NCI-H524 (cell line): ENCODE results near the gene WDR26.
"Not testable (repeated sequence)": the region's sequence is repeated elsewhere in the genome, so short reads cannot be mapped to it uniquely, and the experiment has no call there.

Source experiments
- DNase-seq, 2 experiments: peaks; one replicate each; lab custom pipeline; 2025; lab: John Stamatoyannopoulos, UW

The WDR26 gene

DNA sequence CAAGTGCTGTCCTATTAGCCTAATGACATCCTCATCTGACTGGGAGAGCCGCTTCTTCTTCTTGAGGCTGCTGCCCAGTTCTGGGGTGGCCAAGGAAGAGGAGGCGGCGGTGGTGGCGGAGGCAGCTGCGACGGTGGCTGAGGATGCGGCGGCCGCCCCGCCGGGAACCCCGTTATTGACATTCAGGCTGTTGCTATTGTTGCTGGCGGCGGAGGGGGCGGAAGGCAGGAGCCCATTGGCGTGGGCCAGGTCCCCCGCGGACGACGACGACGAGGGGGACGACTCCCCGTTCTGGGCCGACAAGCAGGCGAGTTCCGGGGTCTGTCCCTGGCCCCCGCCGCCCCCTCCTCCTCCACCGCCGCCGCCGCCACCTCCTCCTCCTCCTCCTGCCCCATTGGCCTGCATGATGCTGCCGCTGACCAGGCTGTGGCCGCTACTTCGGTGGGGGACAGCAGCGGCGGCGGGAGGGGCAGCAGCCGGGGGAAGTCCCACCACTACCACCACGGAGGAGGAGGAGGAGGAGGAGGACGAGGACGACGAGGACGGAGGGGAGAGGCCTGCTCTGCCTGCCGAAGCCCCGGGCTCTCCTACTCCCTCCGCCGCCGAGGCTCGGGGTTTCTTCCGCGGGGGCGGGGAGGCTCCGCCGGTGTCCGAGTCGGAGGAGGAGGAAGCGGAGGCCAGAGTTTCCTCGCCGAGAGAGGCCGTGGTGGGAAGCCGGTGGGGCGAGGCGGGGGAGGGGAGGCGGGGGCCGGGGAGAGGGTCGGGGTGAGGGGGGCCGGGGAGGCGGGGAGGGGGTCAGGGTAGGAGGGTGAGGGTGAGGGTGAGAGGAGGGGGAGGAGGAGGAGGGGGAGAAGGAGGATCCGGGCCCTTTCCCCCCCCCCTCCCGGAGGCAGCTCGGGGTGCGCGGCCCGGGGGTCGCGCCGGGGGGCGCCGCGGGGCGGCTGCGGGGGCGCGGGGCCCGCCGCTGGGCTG is 610 bp downstream of the WDR26 start:
- peak in 1 of 2 experiments; percentile 49 for DNase-seq

DNA sequence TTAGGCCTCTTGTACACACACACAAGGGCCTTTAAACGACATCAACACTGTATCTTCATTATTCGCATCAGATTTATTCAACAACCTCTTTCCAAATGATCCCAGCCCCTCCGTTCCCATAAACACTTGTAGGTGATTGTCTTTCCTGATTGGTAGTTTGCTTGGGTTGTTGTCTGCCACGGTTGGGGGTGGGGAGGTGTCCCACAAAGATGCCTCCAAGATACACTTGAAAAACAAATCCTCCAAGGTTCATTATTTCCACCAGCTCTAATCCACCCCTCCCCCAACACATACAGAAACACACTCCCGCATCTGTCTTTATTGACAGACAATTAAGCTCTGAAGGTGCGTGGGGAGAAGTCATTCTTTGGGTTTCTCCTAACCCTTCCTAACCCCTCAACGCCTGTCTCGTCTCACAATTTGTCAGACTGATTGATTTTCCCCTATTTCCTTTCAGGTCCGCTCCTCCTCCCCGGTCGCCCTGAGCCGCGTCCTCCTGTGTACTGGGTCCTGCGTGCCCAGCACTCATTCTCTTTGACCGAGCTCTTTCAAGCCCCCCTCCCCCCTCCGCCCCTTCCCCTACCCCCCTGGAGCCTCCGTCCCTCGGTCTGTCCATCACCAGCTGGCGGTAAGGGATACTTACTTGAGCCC is 1.4 kb downstream of the WDR26 start:
- peak; percentile 38 to 66 for DNase-seq

DNA sequence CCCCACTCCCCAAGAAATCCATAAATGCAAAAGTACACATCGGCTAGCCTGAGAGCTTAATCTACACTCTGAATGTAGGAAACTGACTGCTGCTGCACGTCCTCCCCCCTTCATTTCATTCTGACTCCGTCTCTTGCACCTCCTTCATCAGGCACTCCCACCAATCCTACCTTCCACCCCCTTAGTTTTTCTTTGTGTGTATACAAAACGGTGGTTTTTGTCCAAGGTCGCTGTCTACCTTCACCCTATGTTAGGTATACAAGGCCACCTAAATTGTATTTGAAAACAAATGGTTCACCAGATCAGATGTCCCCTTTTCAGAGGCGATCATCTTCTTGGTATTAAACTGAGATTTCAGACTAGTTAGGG is 1.9 kb downstream of the WDR26 start:
- DNase-seq, result peak; percentile 8 to 32

DNA sequence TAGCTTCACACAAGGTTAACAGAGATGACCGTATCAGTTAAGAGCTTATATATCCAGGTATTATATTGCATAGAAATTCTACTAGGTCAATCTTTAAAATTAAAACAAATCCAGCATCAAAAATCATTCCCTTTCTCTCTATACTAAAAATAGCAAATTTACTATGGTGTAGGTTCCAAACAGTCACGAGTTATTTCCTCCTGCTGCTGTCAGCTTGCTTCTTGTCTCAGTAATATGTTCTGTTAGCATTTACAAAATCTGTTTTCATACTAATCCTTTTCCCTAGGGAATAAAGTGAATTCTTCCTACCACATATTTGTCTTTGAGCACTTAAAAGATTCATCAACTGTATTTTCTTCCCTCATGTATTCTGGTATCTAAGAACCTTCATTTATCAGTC is 2.5 kb downstream of the WDR26 start:
- DNase-seq, result peak in 1 of 2 experiments; percentile 27

DNA sequence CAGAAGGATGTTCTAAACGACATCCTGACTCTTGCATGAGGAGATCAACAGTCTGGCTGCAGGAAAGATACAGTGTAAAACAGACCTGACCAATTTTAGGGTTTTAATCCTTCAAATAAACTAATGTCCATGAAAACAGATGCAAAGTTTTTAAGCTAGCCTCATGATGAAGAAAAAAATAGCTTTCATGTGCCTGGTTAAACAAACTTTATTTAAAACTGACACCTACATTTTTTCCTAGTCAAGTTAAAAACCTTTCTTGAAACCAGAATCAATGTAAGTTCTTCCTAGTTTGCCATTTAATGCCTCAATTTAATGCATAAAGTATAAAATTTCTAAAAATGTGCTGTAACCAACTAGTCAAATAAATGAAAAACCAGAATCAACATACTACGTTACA is 2.9 kb downstream of the WDR26 start:
- no peak for DNase-seq

DNA sequence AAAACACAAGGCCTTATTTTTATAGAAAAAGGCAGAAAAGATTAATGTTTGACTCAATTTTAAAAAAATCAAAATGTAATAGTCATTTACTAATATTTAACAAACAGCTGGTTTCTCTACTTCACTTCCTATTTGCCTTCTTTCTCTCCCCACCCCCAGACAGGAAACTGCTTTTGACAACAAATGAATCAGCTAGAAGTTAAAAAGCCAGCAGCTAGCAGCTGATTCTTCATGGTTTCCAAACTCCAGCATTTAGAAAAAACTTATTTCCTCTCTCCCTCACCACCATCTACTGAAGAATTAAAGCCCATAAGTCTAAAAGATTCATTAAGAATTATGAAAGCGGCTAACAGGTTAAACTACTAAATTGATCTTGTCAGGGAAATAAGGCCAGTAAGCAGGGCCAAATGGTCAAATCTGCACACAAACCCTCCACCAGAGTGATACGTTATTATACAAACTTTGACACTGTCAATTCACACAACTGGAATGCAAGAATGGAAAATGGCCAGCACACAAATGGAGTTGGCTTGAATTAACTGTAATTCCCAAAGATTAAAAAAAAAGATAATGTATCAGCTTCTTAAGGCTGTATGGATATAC is 4.0 kb downstream of the WDR26 start:
- no peak for DNase-seq

DNA sequence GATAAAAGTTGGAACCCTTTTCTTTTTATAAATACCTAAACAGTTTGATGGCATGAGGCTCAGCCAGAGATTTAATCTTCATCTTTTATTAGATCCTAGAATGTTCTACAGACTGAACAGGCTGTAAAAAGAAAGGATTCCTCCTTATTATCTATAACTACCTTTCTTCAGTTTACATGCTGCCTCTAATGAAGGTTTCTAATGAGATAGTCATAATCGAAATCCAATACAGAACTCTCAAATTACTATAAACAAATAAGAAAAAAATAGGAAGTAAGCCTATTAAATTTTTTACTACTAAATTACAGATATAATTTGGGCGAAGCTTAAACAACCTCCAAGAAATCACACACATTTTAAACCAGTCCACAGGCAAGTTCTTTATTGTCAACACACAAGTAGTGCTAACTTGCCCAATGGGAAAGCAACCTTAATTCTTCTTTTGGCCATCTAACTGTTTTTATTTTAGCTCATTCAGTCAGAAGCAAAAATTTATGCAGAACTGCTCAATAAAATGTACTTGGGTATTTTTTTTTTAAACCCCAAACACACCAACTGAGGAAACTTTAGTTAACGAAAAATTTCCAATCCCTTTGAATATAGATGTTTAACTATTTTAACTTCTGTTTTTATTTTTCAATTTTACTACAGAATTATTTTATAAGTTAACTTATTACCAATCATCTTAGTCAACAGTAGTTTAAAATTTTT is 4.8 kb downstream of the WDR26 start:
- no peak for DNase-seq

DNA sequence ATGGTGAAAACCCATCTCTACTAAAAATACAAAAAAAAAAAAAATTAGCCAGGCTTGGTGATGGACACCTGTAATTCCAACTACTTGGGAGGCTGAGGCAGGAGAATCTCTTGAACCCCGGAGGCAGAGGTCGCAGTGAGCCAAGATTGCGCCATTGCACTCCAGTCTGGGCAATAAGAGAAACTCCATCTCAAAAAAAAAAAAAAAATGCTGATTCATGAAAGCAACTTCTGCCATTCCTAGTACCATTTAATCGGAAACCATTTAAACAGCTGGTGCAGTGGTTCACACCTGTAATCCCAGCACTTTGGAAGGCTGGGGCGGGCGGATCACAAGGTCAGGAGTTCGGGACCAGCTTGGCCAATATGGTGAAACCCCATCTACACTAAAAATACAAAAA is 5.9 kb downstream of the WDR26 start:
- not testable (repeated sequence) for DNase-seq

DNA sequence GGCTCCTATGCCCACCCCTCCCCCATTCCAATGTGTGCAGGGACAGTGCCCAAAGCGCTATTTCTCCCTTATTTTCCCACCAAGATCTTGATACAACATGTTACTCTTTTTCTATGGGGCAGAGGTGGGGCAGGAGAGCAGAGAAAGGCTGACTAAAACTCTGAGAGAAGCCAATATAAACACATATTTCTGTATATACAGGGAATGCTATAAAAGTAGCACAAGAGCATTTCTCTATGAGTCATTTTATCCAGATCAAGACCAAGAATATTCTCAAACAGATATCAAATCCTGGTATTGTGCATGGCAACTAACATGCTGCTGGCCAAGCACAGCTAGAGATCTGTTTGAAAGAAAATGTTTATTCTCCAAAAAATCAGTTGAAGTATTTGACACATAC is 7.3 kb downstream of the WDR26 start:
- DNase-seq, result no peak

DNA sequence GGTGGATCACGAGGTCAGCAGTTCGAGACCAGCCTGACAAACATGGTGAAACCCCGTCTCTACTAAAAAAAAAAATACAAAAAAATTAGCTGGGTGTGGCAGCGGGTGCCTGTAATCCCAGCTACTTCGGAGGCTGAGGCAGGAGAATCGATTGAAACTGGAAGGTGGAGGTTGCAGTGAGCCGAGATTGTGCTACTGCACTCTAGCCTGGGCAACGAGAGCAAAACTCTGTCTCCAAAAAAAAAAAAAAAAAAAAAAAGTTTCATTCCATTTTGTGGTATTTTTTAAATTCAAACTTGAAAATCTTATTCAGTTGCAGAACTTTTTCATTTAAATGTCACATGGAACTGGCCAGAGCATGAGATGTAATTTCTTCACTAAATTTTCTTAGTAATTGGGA is 7.7 kb downstream of the WDR26 start:
- DNase-seq, result not testable (repeated sequence)

DNA sequence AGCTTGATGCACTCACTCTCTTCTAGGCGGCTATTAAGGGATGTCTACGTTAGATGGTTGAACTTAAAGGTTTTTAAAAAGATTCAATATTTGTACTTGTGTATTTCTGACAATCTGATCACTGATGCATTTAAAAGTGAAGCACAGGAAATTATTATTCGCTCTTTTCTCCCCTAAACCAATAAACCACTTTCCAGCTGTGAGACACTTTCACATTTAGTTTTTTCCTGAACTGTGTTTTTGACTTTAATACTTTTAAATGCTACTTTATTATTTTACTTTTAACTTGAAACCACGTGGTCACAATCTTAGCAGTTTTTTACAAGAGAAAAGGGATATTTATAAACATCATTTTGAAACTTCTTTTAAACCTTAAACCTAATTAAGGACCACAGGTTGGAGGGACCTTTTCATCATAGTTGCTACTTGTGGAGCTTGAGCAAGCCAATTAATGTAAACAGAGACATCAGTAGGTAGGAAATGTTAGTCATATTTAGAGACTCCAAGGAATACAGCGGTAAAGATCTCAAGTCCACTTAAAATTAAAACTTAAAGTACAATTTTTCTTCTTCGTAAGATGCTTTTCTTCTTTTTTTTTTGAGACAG is 9.2 kb downstream of the WDR26 start:
- DNase-seq, result no peak

DNA sequence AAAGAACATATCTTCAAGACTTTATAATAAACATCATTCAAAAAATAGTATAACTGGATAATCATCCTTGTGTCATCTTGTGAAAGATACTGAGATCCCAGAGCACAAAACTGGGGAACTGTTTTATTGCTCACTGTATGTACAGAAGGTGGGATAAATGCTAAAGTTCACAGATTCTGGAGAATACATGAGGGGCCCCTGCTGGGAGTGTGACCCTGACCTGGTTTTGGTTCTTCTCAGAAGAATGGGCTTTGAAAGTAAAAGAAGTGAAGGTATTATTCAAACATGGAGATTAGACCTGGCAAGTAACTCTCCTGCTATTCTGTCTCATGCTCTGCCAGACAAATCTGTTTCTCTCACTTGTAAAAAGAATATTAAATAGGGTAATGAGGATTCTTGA is 14.5 kb downstream of the WDR26 start:
- no peak for DNase-seq

DNA sequence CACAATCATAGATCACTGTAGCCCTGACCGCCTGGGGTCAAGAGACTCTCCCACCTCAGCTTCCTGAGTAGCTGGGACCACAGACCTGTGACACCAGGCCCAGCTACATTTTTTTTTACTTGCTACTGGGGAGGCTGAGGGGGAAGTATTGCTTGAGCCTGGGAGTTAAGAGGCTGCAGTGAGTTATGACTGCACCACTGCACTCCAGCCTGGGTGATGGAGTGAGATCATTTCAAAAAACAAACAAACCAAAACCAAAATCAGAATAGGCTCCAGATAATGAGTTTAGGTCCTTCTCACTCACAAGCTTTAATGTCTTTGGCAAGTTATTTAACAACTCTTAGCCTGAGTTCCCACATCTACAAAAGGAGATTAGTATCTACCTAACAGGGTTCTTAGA is 22.8 kb downstream of the WDR26 start:
- DNase-seq, result no peak

DNA sequence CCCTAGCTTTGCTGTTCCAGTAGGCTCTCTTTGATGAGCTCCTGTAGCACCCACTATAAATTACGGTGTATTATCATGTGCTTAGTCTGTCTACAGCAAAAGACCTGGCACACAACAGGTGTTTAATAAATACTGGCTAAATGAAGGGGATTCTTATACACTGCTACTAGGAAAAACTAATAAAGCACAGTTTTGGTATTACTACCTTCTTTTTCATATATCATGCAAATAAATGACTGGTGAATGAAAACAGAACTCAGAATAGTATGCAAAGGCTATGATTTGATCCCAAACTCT is 26.4 kb downstream of the WDR26 start:
- no peak for DNase-seq

DNA sequence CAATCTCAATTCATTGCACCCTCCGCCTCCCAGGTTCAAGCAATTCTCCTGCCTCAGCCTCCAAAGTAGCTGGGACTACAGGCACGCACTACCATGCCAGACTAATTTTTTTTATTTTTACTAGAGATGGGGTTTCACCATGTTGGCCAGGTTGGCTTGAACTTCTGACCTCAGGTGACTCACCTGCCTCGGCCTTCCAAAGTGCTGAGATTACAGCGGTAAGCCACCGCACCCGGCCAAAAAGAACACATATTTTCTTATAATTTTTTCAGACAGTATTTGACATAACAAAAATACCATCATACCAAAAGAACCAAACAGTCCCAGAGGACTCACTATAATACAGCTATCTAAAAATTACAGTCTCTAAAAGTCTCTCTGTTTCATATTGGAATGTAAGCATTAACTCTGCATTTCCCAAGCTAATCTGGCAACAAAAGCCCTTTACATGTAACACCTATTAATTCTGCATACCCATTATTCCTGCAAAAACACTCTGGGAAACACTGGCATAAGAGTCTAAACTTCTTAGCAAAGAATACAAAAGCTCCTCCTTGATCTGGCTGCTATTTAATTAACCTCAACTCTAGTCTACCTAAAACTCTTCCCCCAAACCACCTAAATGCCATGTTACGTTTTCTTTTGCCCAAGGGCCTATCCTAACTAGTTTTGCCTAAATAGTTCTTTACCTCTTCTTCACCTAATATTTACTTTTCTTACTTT is 26.9 kb downstream of the WDR26 start:
- DNase-seq, result no peak

DNA sequence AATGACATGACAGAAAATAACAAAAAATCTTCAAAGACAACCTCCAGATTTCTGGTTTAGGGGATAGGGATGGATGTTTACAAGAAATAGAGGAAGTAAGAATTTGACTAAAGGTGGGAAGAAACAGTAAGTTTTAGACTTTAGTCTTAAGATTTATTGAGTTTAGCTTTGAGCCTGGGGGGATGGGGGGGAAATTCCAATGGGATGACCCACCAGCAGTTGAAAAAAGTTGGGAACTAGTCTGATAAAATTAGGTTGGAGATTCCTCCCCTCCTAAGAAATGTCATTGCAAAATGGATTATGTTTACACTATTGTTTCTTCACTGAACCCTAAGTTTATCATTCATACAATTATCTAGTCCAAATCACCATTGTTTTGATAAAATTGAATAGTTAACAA is 28.4 kb downstream of the WDR26 start:
- DNase-seq, result no peak

DNA sequence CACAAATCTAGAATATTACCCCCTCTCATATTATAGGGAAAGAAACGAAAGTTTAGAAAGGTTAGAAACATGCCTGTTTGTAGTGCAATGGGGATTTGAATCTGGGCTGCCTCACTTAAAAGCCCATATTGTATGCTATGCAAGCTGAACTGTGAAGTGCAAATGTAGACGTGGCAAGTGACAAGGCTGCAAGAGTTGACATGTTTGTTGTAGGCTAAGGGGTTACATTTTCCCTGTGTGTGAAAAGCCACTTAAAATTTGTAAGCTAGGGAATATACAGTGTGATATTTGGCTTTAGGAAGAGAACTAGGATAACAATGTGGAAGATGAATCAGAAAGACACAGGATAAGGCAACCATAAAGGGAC is 29.0 kb downstream of the WDR26 start:
- DNase-seq, result no peak

DNA sequence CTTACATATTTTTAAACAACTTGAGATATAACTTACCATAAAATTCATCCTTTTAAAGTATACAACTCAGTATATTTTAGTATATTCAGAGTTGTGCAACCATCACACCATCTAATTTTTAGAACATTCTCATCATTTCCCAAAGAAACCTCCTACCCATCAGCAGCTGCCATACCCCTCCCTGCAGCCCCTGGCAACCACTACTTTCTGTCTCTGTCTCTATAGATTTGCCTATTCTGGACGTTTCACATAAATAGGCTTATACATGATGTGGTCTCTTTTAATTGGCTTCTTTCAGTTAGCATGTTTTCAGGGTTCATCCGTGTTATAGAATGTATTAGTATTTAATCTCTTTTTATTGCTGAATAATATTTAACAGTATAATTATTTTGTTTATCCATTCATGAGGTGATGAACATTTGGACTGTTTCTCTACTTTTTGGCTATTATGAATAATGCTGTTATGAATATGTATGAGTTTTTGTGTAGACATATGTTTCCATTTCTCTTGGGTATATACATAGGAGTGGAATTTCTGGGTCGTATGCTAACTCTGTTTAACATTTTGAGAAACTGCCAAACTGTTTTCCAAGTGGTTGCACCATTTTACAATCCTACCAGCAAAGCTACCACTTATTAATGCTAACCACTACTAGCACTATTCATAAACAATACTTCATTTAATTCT is 29.5 kb downstream of the WDR26 start:
- no peak for DNase-seq

DNA sequence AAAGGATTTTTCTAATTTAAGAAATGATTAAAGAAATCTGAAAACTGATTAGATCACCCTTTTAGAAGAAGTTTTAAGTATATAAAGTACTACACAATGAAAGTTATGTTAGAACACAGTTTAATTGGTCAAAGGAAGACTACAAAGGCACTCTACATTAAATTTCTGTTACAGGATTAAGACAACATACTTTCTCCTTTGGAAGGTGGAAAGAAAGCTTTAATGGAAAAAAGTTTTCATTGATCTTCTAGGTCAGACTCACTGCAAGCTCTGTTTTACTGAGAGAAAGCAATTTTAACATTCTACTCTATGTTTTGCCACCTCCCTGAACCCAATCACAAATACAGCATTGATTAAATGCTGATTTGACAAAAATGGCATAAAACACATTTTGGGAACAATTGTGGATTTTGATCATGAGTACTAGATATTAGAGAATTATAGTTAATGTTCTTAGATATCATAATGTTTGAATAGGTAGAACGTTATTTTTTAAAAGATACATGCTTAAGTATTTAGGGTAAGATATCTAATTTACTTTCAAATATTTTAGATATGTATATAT is 32.0 kb downstream of the WDR26 start:
- no peak for DNase-seq

DNA sequence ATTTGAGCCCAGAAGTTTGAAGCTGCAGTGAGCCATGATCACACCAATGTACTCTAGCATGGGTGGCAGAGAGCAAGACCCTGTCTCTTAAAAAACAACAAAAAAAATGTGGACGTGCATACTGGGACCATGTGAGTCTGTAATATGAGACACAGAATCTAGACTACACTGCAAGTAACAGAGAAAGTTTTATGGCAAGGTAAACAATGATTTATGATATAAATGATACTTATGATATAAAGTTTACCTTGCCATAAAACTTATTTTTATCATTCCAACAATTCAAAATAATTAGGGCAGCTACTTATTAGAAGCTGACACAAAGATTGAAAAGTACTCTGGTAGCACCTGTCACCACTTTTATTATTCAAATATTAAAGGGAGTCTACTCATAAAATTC is 34.7 kb downstream of the WDR26 start:
- DNase-seq, result no peak

DNA sequence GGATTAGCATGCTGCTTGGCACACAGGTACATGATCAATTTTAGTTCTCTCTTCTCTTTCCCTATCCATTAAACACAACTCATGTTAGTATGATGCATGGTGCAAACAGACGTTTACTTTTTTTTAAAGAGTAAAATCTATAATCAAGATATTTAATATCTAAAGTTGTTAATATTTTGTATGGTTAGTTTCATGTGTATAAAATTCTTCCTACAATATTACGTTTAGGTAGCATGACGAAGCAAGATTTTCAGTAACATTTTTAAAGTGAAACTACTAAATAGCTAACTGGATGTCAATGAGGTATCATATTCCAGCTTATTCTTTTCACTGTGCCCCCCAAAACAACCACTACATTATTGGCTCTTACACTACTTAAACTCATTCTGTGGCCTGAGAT is 41.3 kb downstream of the WDR26 start:
- no peak for DNase-seq
